LNCaP clone FGC (cell line): ENCODE results near the gene SNX30.
A peak's percentile ranks its signal among the peaks of the same experiment; 100 is the strongest.

Source experiments
- DNase-seq: peaks from one replicate; pipeline ENCODE4 v3.0.0-alpha.2; 2011; ENCODE audit warnings: low read depth
- H3K4me3 ChIP-seq: 2 replicates; pipeline ENCODE4 v1.5.1; 2011; ENCODE audit warnings: mild to moderate bottlenecking, low read depth, low read length, control low read depth
- CTCF ChIP-seq: IDR thresholded peaks from 2 replicates; pipeline ENCODE4 v1.5.1; 2012; ENCODE audit warnings: mild to moderate bottlenecking; ENCODE audit not compliant: control insufficient read depth, insufficient read depth; ENCODE audit errors: extremely low read depth

SNX30 gene

GRCh38 chr9:112872019-112872418 lies 121.5 kb downstream of the SNX30 start:
- H3K4me3 ChIP-seq, result no peak overlapping the region
- DNase-seq, result no peak
- TF ChIP-seq CTCF, result no peak

GRCh38 chr9:112873773-112874405 lies 123.3 kb downstream of the SNX30 start:
- no peak for DNase-seq
- TF ChIP-seq CTCF, result no peak
- H3K4me3 ChIP-seq, result no peak overlapping the region

- DNase-seq, result peak; percentile 67
- TF ChIP-seq CTCF, result no peak
- no peak overlapping the region for H3K4me3 ChIP-seq
Measured at GRCh38 chr9:112878752-112879151, 128.2 kb downstream of the SNX30 start.

- no peak for TF ChIP-seq CTCF
Measured at GRCh38 chr9:112880650-112881049, 130.1 kb downstream of the SNX30 start.

GRCh38 chr9:112881331-112881730 lies 130.8 kb downstream of the SNX30 start:
- no peak overlapping the region for H3K4me3 ChIP-seq
- no peak for DNase-seq
- TF ChIP-seq CTCF, result no peak

More at GRCh38 chr9:112880650-112881049, 130.1 kb downstream of the SNX30 start:
- DNase-seq, result no peak
- no peak overlapping the region for H3K4me3 ChIP-seq

- TF ChIP-seq CTCF, result no peak
- DNase-seq, result no peak
- H3K4me3 ChIP-seq, result no peak overlapping the region
Measured at GRCh38 chr9:112884101-112884500, 133.5 kb downstream of the SNX30 start.

GRCh38 chr9:112884721-112885120 lies 134.2 kb downstream of the SNX30 start:
- no peak for DNase-seq
- no peak overlapping the region for H3K4me3 ChIP-seq
- no peak for TF ChIP-seq CTCF
